ENCODE results near the gene DPP6. TPM values are rescaled to one million over a fixed set of nuclear protein-coding genes. Genes with fewer than 3 reads are reported as not detected.

Gene DPP6
- total RNA-seq, 1 experiment from 2014 or later = not detected

GRCh38 chr7:154767821-154768415 lies 715.7 kb downstream of the DPP6 start:
- H3K9me3 ChIP-seq (replicated peaks) = no peaks in the 10 kb centered on the region
- H3K36me3 ChIP-seq = no peaks in the 10 kb centered on the region
- no peaks in the 10 kb centered on the region for H3K4me1 ChIP-seq
- no peak overlapping the region for H3K4me3 ChIP-seq
- no peak overlapping the region for H3K27ac ChIP-seq
- H3K27me3 ChIP-seq = peaks cover 4% of the 10 kb centered on the region
- no peak for DNase-seq

GRCh38 chr7:154769001-154769400 lies 716.8 kb downstream of the DPP6 start:
- DNase-seq = no peak
- no peak overlapping the region for H3K27ac ChIP-seq
- H3K27me3 ChIP-seq = no peaks in the 10 kb centered on the region; the same call in 1 of the 2 replicates
- no peaks in the 10 kb centered on the region for H3K9me3 ChIP-seq (replicated peaks)
- H3K4me3 ChIP-seq = no peak overlapping the region
- no peaks in the 10 kb centered on the region for H3K36me3 ChIP-seq
- H3K4me1 ChIP-seq = no peaks in the 10 kb centered on the region

GRCh38 chr7:154769527-154769926 lies 717.3 kb downstream of the DPP6 start:
- no peaks in the 10 kb centered on the region for H3K36me3 ChIP-seq
- H3K4me1 ChIP-seq = no peaks in the 10 kb centered on the region
- DNase-seq = no peak
- H3K9me3 ChIP-seq (replicated peaks) = no peaks in the 10 kb centered on the region
- H3K27ac ChIP-seq = no peak overlapping the region
- no peak overlapping the region for H3K4me3 ChIP-seq
- no peaks in the 10 kb centered on the region; the same call in 1 of the 2 replicates for H3K27me3 ChIP-seq

- Histone ChIP-seq H3K4me3 (no peak overlapping the region), H3K9me3 (replicated peaks) (no peaks in the 10 kb centered on the region), H3K27me3 (no peaks in the 10 kb centered on the region; the same call in 1 of the 2 replicates), H3K4me1 (no peaks in the 10 kb centered on the region), H3K27ac (no peak overlapping the region), H3K36me3 (no peaks in the 10 kb centered on the region)
- DNase-seq = no peak
These were observed 718.2 kb downstream of the DPP6 start for GRCh38 chr7:154770361-154770760.

- Histone ChIP-seq H3K36me3 (no peaks in the 10 kb centered on the region), H3K9me3 (replicated peaks) (no peaks in the 10 kb centered on the region), H3K27ac (no peak overlapping the region), H3K4me1 (no peaks in the 10 kb centered on the region), H3K4me3 (no peak overlapping the region), H3K27me3 (no peaks in the 10 kb centered on the region; the same call in 1 of the 2 replicates)
- DNase-seq = no peak
These were observed 718.8 kb downstream of the DPP6 start for GRCh38 chr7:154770962-154771361.

- H3K36me3 ChIP-seq = no peaks in the 10 kb centered on the region
- no peaks in the 10 kb centered on the region; the same call in 1 of the 2 replicates for H3K27me3 ChIP-seq
- no peaks in the 10 kb centered on the region for H3K9me3 ChIP-seq (replicated peaks)
- DNase-seq = no peak
- no peak overlapping the region for H3K27ac ChIP-seq
- H3K4me1 ChIP-seq = no peaks in the 10 kb centered on the region
- no peak overlapping the region for H3K4me3 ChIP-seq
These were observed 722.2 kb downstream of the DPP6 start for GRCh38 chr7:154774303-154774969.

- no peak overlapping the region for H3K27ac ChIP-seq
- no peak for DNase-seq
- H3K4me1 ChIP-seq = no peaks in the 10 kb centered on the region
- H3K36me3 ChIP-seq = no peaks in the 10 kb centered on the region
- no peaks in the 10 kb centered on the region for H3K9me3 ChIP-seq (replicated peaks)
- H3K4me3 ChIP-seq = no peak overlapping the region
- H3K27me3 ChIP-seq = no peaks in the 10 kb centered on the region; the same call in 1 of the 2 replicates
These were observed 723.5 kb downstream of the DPP6 start for GRCh38 chr7:154775681-154776080.

GRCh38 chr7:154776350-154776749 lies 724.2 kb downstream of the DPP6 start:
- H3K27ac ChIP-seq = no peak overlapping the region
- no peaks in the 10 kb centered on the region for H3K4me1 ChIP-seq
- H3K9me3 ChIP-seq (replicated peaks) = no peaks in the 10 kb centered on the region
- H3K4me3 ChIP-seq = no peak overlapping the region
- no peaks in the 10 kb centered on the region for H3K36me3 ChIP-seq
- DNase-seq = no peak
- H3K27me3 ChIP-seq = no peaks in the 10 kb centered on the region; the same call in 1 of the 2 replicates

- peaks cover 3% of the 10 kb centered on the region; the same call in 1 of the 2 replicates for H3K27me3 ChIP-seq
- peak in 1 of 2 experiments; percentile 6 for DNase-seq
- H3K9me3 ChIP-seq (replicated peaks) = no peaks in the 10 kb centered on the region
- H3K27ac ChIP-seq = no peak overlapping the region
- no peaks in the 10 kb centered on the region for H3K36me3 ChIP-seq
- H3K4me1 ChIP-seq = no peaks in the 10 kb centered on the region
- no peak overlapping the region for H3K4me3 ChIP-seq
These were observed 724.8 kb downstream of the DPP6 start for GRCh38 chr7:154777023-154777422.

- no peaks in the 10 kb centered on the region for H3K9me3 ChIP-seq (replicated peaks)
- peaks cover 8% of the 10 kb centered on the region; the same call in 1 of the 2 replicates for H3K27me3 ChIP-seq
- H3K36me3 ChIP-seq = no peaks in the 10 kb centered on the region
- H3K4me3 ChIP-seq = no peak overlapping the region
- H3K4me1 ChIP-seq = no peaks in the 10 kb centered on the region
- no peak overlapping the region for H3K27ac ChIP-seq
- DNase-seq = no peak
These were observed 725.3 kb downstream of the DPP6 start for GRCh38 chr7:154777489-154777888.

GRCh38 chr7:154777908-154778307 lies 725.7 kb downstream of the DPP6 start:
- no peaks in the 10 kb centered on the region for H3K36me3 ChIP-seq
- H3K27me3 ChIP-seq = peaks cover 8% of the 10 kb centered on the region; the same call in 1 of the 2 replicates
- H3K27ac ChIP-seq = no peak overlapping the region
- H3K9me3 ChIP-seq (replicated peaks) = no peaks in the 10 kb centered on the region
- no peaks in the 10 kb centered on the region for H3K4me1 ChIP-seq
- H3K4me3 ChIP-seq = no peak overlapping the region
- no peak for DNase-seq

- no peaks in the 10 kb centered on the region for H3K36me3 ChIP-seq
- H3K4me1 ChIP-seq = no peaks in the 10 kb centered on the region
- peaks cover 15% of the 10 kb centered on the region; the same call in 1 of the 2 replicates for H3K27me3 ChIP-seq
- no peak overlapping the region for H3K27ac ChIP-seq
- no peak for DNase-seq
- no peaks in the 10 kb centered on the region for H3K9me3 ChIP-seq (replicated peaks)
- H3K4me3 ChIP-seq = no peak overlapping the region
These were observed 729.4 kb downstream of the DPP6 start for GRCh38 chr7:154781369-154782303.

GRCh38 chr7:154783281-154783909 lies 731.2 kb downstream of the DPP6 start:
- DNase-seq = no peak
- Histone ChIP-seq H3K4me3 (no peak overlapping the region), H3K4me1 (no peaks in the 10 kb centered on the region), H3K36me3 (no peaks in the 10 kb centered on the region), H3K27ac (no peak overlapping the region), H3K9me3 (replicated peaks) (no peaks in the 10 kb centered on the region), H3K27me3 (peaks cover 23% of the 10 kb centered on the region)

GRCh38 chr7:154785898-154786297 lies 733.7 kb downstream of the DPP6 start:
- H3K4me3 ChIP-seq = no peak overlapping the region
- H3K27me3 ChIP-seq = peaks cover 26% of the 10 kb centered on the region
- no peaks in the 10 kb centered on the region for H3K4me1 ChIP-seq
- DNase-seq = no peak
- H3K9me3 ChIP-seq (replicated peaks) = no peaks in the 10 kb centered on the region
- no peak overlapping the region for H3K27ac ChIP-seq
- no peaks in the 10 kb centered on the region for H3K36me3 ChIP-seq

Measured in SJCRH30 (cell line).